Adrenal gland (tissue), 12 donors: ENCODE results near the gene PLEKHD1. TPM values are rescaled to one million over a fixed set of nuclear protein-coding genes. Genes with fewer than 3 reads are reported as not detected.

Source experiments
- DNase-seq, 7 donors: peaks; one replicate each; pipeline ENCODE4 v3.0.0-alpha.2; 2019 to 2020
- H3K27ac ChIP-seq, 5 donors: fragments of 200-600 bp; sonication (generic) in 4 of 5; 1 replicate in 3 of 5; 2 replicates in 2 of 5; pipeline versions ENCODE4 v1.5.1 to v1.8.0; 2016 to 2020; ENCODE audit warnings: mild to moderate bottlenecking in 1 of 5
- H3K27me3 ChIP-seq: fragments of 200-600 bp; 2 replicates; pipeline ENCODE4 v1.8.0; 2021
- H3K36me3 ChIP-seq, 2 donors: fragments of 200-600 bp; replicated peaks in 1 of 2; 1 replicate in 1 of 2; 2 replicates in 1 of 2; pipeline versions ENCODE4 v1.5.1 to v1.8.0; 2018 to 2022
- H3K4me1 ChIP-seq, 2 donors: fragments of 200-600 bp; replicated peaks in 1 of 2; 1 replicate in 1 of 2; 2 replicates in 1 of 2; pipeline versions ENCODE4 v1.5.1 to v1.8.0; 2018 to 2021
- H3K4me3 ChIP-seq, 4 donors: fragments of 200-600 bp; sonication (generic) in 3 of 4; one replicate each; pipeline ENCODE4 v1.5.1; 2016 to 2018
- H3K9me3 ChIP-seq, 3 donors: fragments of 200-600 bp; sonication (generic) in 1 of 3; replicated peaks in 1 of 3; 1 replicate in 2 of 3; 2 replicates in 1 of 3; pipeline versions ENCODE4 v1.5.1 to v1.8.0; 2016 to 2021
- POLR2A ChIP-seq, 2 donors: fragments of 450-650 bp; IDR thresholded peaks; one replicate each; pipeline ENCODE4 v1.6.1; 2017; ENCODE audit warnings: antibody characterized with exemption in 2 of 2, mild to moderate bottlenecking in 2 of 2, moderate library complexity in 1 of 2
- WGBS, 4 donors: extraction: QIAGEN DNeasy Blood & Tissue Kit in 2 of 4; methylation state at CpG; one replicate each; pipeline versions ENCODE4 v1.1.5 to v1.1.7; 2013 to 2017; 5-methylcytosine and 5-hydroxymethylcytosine counted together
- intact Hi-C, 2 donors: fragments of 100-400 bp; cut with DNase I; formaldehyde crosslinking; loops; one replicate each; pipeline versions ENCODE4 v1.14.1 to v1.15.0; 2022 to 2023
- polyA plus RNA-seq, 3 donors: library from polyadenylated mRNA; stranded (reverse); fragments of 200-250 nt in 2 of 3; fragments of 350-450 nt in 1 of 3; fragmentation: Illumina TruSeq in 1 of 3; extraction: RNeasy Lipid Tissue Mini Kit (QIAGEN cat#74804) in 1 of 3; gene quantifications; one replicate each; pipeline ENCODE4 v1.2.3, GENCODE V29; 2013 to 2014
- total RNA-seq, 9 donors: library from RNA; depleted of rRNA in 4 of 9; stranded (reverse); fragments of >200 nt in 4 of 9; fragments of 120-200 nt in 1 of 9; fragmentation: NEBNext Ultra II Directional in 1 of 9; extraction: Animal tissue kit (Norgen Biotek cat#: 25700) in 1 of 9; gene quantifications; one replicate each; pipeline versions ENCODE4 v1.1.0 to v1.2.4, GENCODE V29; 2013 to 2023
- TF ChIP-seq, protein P1 (sequence below), 6 experiments: fragments of 450-650 bp in 4 of 6; fragments of 200-600 bp in 2 of 6; sonication (generic) in 1 of 6; IDR thresholded peaks; 1 replicate in 5 of 6; 2 replicates in 1 of 6; pipeline versions ENCODE4 v1.5.1 to v1.8.0; 2016 to 2021; ENCODE audit warnings: antibody characterized with exemption in 6 of 6, mild to moderate bottlenecking in 2 of 6, moderate library complexity in 1 of 6
- donor health status: healthy with polysubstance abuse.
- donor health status: Bipolar disorder and iron deficiency.
- donor health status: DM: yes; HTN: yes; CAD: no.
- donor health status: DM: no; HTN: no; CAD: no.
- donor health status: DM: no; HTN: no; CAD: no.
- donor health status: DM: yes; HTN: yes; CAD: no.

PLEKHD1 gene
- total and polyA plus RNA-seq, 12 donors = 0.04 to 0.25 (median 0.14) TPM; not detected in 3

DNA sequence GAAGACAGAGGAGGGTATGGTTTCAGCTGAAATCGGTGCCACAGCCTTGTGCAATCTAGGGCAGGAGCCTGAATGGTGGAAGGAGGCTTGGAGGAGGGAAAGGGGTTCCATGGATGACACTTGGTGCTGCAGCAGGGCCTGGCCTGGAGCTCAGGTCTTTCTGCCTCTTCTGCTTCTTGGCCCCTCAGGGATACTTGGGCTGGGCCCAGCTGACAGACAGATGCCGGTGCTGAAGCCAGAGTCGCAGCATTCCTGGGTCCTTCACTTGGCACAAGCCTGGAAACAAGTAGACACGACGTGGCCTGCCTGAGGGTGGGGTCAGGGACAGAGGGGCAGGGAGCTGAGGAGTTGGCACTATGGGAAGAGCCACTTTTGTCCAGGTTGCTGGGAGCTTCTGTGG, 4.4 kb upstream of the PLEKHD1 start:
- Histone ChIP-seq H3K9me3 (no peaks in the 10 kb centered on the region), H3K27ac (no peak overlapping the region), H3K4me1 (peaks cover 14 to 17% of the 10 kb centered on the region in 2 donors), H3K27me3 (peaks cover 16% of the 10 kb centered on the region), H3K36me3 (no peaks in the 10 kb centered on the region), H3K4me3 (no peak overlapping the region)
- TF ChIP-seq, protein P1, sequence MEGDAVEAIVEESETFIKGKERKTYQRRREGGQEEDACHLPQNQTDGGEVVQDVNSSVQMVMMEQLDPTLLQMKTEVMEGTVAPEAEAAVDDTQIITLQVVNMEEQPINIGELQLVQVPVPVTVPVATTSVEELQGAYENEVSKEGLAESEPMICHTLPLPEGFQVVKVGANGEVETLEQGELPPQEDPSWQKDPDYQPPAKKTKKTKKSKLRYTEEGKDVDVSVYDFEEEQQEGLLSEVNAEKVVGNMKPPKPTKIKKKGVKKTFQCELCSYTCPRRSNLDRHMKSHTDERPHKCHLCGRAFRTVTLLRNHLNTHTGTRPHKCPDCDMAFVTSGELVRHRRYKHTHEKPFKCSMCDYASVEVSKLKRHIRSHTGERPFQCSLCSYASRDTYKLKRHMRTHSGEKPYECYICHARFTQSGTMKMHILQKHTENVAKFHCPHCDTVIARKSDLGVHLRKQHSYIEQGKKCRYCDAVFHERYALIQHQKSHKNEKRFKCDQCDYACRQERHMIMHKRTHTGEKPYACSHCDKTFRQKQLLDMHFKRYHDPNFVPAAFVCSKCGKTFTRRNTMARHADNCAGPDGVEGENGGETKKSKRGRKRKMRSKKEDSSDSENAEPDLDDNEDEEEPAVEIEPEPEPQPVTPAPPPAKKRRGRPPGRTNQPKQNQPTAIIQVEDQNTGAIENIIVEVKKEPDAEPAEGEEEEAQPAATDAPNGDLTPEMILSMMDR (IDR thresholded peaks at IDR 0.05) = no peak
- TF ChIP-seq POLR2A (IDR thresholded peaks at IDR 0.05) = no peak
- WGBS, 4 donors = 84 to 98% (median 90%) methylated on average over 2 to 5 of the region's 5 CpGs
- intact Hi-C loops = no loop called here
- DNase-seq = no peak

DNA sequence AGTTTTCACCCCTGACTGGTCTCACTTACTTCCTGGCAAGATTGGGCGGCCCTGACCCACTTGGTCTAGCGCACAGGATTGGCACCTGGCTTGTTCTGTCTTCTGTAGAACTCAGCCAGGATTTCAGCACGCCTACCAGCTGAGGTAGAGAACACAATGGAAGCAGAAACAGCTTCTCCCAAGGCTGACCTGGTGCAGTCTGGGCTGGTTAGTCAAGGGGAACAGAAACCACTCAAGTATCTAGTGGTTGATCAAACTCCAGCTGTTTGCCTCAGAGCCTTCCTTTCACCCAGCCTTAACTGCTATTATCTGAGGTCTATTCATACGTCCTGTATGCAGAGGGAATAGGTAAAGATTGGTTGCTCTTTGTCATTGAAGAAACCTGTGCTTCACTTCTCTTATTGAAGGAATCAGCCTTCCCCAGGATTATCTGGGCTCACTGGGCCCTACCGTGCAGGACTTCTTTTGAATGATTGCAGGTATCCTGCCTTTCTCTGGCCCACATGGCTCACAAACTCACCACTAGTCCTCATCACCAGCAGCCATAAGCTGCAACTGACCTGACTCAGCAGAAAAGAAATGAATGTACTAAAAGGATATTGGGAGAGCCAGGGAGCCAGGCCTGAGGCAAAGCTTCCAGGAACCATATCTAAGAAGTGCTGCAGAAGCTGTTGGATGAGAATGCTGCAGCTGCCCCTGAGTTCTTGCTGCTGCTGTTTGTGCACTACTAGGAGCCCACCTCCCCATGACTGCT, 2.5 kb upstream of the PLEKHD1 start:
- TF ChIP-seq, protein P1 (IDR thresholded peaks at IDR 0.05) = no peak
- no peak for TF ChIP-seq POLR2A (IDR thresholded peaks at IDR 0.05)
- no peak overlapping the region for H3K27ac ChIP-seq
- peaks cover 14 to 17% of the 10 kb centered on the region in 2 donors for H3K4me1 ChIP-seq
- no peak for DNase-seq
- no peak overlapping the region for H3K4me3 ChIP-seq
- H3K36me3 ChIP-seq = no peaks in the 10 kb centered on the region
- WGBS, 4 donors = 61 to 85% (median 75%) methylated on average over 5 of the region's 5 CpGs
- peaks cover 27% of the 10 kb centered on the region for H3K27me3 ChIP-seq
- H3K9me3 ChIP-seq = no peaks in the 10 kb centered on the region
- intact Hi-C loops = no loop called here

DNA sequence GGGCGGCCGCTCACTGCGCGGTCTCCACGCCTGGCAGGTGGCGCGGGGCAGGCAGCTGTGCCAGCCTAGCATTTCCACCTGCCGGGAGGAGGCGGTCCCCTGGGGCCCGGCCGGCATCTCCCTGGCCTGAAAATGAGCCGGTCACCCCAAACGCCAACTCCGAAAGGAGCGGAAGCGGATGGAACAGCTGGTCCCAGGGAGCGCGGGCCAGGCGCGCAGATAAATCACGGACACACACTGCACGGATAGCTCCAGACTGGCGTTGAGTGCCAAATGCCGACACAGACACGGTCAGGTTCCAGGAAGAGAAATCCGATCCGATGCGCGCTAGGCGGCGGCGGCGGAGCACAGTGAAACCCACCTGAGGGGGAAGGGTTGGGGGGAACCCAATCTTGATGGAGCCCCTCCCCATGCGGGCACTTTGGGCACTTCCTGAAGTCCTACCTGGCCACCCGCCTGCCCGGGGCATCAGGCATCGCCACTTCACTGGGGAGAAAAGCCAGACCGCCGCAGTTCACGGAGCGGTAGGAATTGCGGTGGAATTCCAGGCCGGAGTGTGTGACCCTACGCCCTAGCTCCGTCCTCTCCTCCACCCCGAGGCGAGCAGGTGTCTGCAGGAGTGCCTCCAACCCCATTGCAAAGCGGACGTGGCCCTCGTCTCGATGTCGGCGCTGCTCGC, 624 bp upstream of the PLEKHD1 start:
- peak; percentile 40 to 68 (median 65) for DNase-seq
- intact Hi-C loops = no loop called here
- TF ChIP-seq, protein P1 (IDR thresholded peaks at IDR 0.05) = no peak
- no peak for TF ChIP-seq POLR2A (IDR thresholded peaks at IDR 0.05)
- 1 to 8% (median 5%) methylated on average over 5 to 54 of the region's 54 CpGs for WGBS, 4 donors
- Histone ChIP-seq H3K4me1 (peaks cover 14 to 17% of the 10 kb centered on the region in 2 donors), H3K36me3 (no peaks in the 10 kb centered on the region), H3K27me3 (peaks cover 31% of the 10 kb centered on the region), H3K9me3 (no peaks in the 10 kb centered on the region), H3K27ac (no peak overlapping the region), H3K4me3 (peak overlapping the region in 1 of 4 donors; percentile 33)

DNA sequence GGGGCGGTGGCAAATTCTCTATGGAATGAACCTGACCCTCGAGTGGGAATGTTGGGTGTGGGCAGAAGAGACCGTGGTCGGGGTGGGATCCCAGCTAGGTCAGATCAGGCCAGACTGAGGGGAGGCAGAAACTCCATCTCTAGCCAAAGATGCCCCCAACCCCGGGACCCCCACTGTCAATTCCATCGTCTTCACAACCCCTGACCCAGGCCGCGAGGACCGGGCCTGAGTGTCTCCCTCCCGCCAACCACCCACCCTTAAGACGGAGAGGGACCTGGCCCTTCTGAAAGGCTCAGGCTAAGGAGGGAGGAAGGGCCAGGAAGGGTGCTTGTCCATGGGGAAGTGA, 760 bp downstream of the PLEKHD1 start:
- Histone ChIP-seq H3K9me3 (no peaks in the 10 kb centered on the region), H3K4me1 (peaks cover 14 to 17% of the 10 kb centered on the region in 2 donors), H3K27me3 (peaks cover 31% of the 10 kb centered on the region), H3K4me3 (no peak overlapping the region), H3K36me3 (no peaks in the 10 kb centered on the region), H3K27ac (no peak overlapping the region)
- intact Hi-C loops = no loop called here
- TF ChIP-seq, protein P1 (IDR thresholded peaks at IDR 0.05) = no peak
- no peak for TF ChIP-seq POLR2A (IDR thresholded peaks at IDR 0.05)
- no peak for DNase-seq
- WGBS, 4 donors = 62 to 75% (median 69%) methylated on average over 7 to 11 of the region's 11 CpGs
